Gastroesophageal sphincter (tissue), 4 donors: Measurements from ENCODE around the gene FARS2. TPM values are rescaled to one million over a fixed set of nuclear protein-coding genes. Genes with fewer than 3 reads are reported as not detected.

Experiments
- ATAC-seq: fragments of 150-250 bp; one replicate; pipeline ENCODE4 v1.9.1; 2016; ENCODE audit warnings: mild to moderate bottlenecking, moderate library complexity
- H3K27ac ChIP-seq, 4 donors: fragments of 200-600 bp; sonication (generic) in 3 of 4; 1 replicate in 3 of 4; 2 replicates in 1 of 4; pipeline ENCODE4 v1.5.1; 2016 to 2019
- H3K27me3 ChIP-seq: fragments of 200-600 bp; sonication (generic); one replicate; pipeline ENCODE4 v1.5.1; 2019
- H3K36me3 ChIP-seq, 2 donors: fragments of 200-600 bp; sonication (generic); one replicate each; pipeline ENCODE4 v1.5.1; 2019; ENCODE audit warnings: control low read depth in 1 of 2
- H3K4me1 ChIP-seq, 3 donors: fragments of 200-600 bp; sonication (generic); 1 replicate in 2 of 3; 2 replicates in 1 of 3; pipeline ENCODE4 v1.5.1; 2016 to 2019; ENCODE audit warnings: control low read depth in 2 of 3
- H3K4me3 ChIP-seq, 2 donors: fragments of 200-600 bp; sonication (generic); one replicate each; pipeline ENCODE4 v1.5.1; 2019; ENCODE audit warnings: mild to moderate bottlenecking in 1 of 2, moderate library complexity in 1 of 2
- H3K9me3 ChIP-seq, 3 donors: fragments of 200-600 bp; sonication (generic); one replicate each; pipeline ENCODE4 v1.5.1; 2017 to 2019; ENCODE audit warnings: control low read depth in 2 of 3
- EP300 ChIP-seq: sonication (generic); formaldehyde crosslinking; IDR thresholded peaks from one replicate; pipeline ENCODE4 v1.6.1; 2017; ENCODE audit warnings: antibody characterized with exemption, mild to moderate bottlenecking
- POLR2A ChIP-seq, 2 donors: fragments of 450-650 bp; IDR thresholded peaks; one replicate each; pipeline ENCODE4 v1.6.1; 2017; ENCODE audit warnings: antibody characterized with exemption in 2 of 2, mild to moderate bottlenecking in 2 of 2, moderate library complexity in 1 of 2
- POLR2AphosphoS5 ChIP-seq: sonication (generic); formaldehyde crosslinking; IDR thresholded peaks from one replicate; pipeline ENCODE4 v1.6.1; 2017; ENCODE audit warnings: antibody characterized with exemption
- WGBS, 2 donors: methylation state at CpG; one replicate each; pipeline ENCODE4 v1.1.5; 2018; ENCODE audit warnings: low coverage in 1 of 2; 5-methylcytosine and 5-hydroxymethylcytosine counted together
- total RNA-seq, 4 donors: library from RNA; depleted of rRNA; stranded (reverse); fragments of >200 nt; gene quantifications; one replicate each; pipeline ENCODE4 v1.1.0, GENCODE V29; 2016
- TF ChIP-seq, protein P1 (sequence below), 4 experiments: fragments of 200-600 bp in 2 of 4; fragments of 450-650 bp in 2 of 4; sonication (generic) in 1 of 4; IDR thresholded peaks; one replicate each; pipeline ENCODE4 v1.5.1; 2017 to 2019; ENCODE audit warnings: antibody characterized with exemption in 4 of 4, mild to moderate bottlenecking in 2 of 4, moderate library complexity in 2 of 4

FARS2 gene
- total RNA-seq, 4 donors from 2014 or later: 9.8 to 16.3 (median 14.4) TPM

DNA sequence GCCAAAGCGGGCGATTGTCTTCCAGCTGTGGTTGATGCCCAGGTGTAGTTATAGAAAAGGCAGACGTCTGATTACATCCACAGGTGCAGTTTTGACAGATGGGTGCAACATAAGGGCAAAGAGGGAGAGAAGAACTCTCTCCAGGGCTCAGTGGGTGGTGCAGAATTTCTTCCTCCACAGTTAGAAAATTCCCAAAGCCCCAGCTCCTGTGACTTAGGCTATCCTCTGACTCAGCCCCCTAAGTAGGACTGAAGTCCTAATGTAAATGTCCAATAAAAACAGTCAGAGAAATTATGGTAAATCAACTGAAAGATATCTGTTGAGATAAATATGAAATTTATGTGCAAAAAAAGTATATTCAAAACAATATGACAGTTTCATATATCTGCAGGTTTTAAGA, 32.0 kb upstream of the FARS2 start:
- H3K36me3 ChIP-seq: no peaks in the 10 kb centered on the region
- no peak overlapping the region for H3K27ac ChIP-seq
- peaks cover 0 to 6% (median 0%) of the 10 kb centered on the region in 3 donors for H3K4me1 ChIP-seq
- TF ChIP-seq POLR2AphosphoS5 (no peak), EP300 (no peak), POLR2A (IDR thresholded peaks at IDR 0.05) (no peak)
- TF ChIP-seq, protein P1, sequence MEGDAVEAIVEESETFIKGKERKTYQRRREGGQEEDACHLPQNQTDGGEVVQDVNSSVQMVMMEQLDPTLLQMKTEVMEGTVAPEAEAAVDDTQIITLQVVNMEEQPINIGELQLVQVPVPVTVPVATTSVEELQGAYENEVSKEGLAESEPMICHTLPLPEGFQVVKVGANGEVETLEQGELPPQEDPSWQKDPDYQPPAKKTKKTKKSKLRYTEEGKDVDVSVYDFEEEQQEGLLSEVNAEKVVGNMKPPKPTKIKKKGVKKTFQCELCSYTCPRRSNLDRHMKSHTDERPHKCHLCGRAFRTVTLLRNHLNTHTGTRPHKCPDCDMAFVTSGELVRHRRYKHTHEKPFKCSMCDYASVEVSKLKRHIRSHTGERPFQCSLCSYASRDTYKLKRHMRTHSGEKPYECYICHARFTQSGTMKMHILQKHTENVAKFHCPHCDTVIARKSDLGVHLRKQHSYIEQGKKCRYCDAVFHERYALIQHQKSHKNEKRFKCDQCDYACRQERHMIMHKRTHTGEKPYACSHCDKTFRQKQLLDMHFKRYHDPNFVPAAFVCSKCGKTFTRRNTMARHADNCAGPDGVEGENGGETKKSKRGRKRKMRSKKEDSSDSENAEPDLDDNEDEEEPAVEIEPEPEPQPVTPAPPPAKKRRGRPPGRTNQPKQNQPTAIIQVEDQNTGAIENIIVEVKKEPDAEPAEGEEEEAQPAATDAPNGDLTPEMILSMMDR (IDR thresholded peaks at IDR 0.05): no peak
- no peaks in the 10 kb centered on the region for H3K27me3 ChIP-seq
- 90 to 96% methylated on average over 2 to 3 of the region's 3 CpGs for WGBS, 2 donors
- no peaks in the 10 kb centered on the region for H3K9me3 ChIP-seq
- no peak overlapping the region for H3K4me3 ChIP-seq
- no peak for ATAC-seq

- Histone ChIP-seq H3K36me3 (peaks cover 0 to 5% of the 10 kb centered on the region in 2 donors), H3K4me3 (no peak overlapping the region), H3K9me3 (no peaks in the 10 kb centered on the region), H3K27me3 (no peaks in the 10 kb centered on the region), H3K4me1 (peaks cover 0 to 6% (median 0%) of the 10 kb centered on the region in 3 donors), H3K27ac (no peak overlapping the region)
- TF ChIP-seq, protein P1 (IDR thresholded peaks at IDR 0.05): no peak
- TF ChIP-seq POLR2A (IDR thresholded peaks at IDR 0.05): no peak
- no peak for TF ChIP-seq POLR2AphosphoS5
- TF ChIP-seq EP300: no peak
- ATAC-seq: no peak
- 41% methylated on average over 4 of the region's 4 CpGs for WGBS, 2 donors
Observed at GRCh38 chr6:5230081-5230480, 31.2 kb upstream of the FARS2 start.

GRCh38 chr6:5231289-5231688, 30.0 kb upstream of the FARS2 start:
- TF ChIP-seq EP300 (no peak), POLR2AphosphoS5 (no peak)
- TF ChIP-seq, protein P1 (IDR thresholded peaks at IDR 0.05): no peak
- no peaks in the 10 kb centered on the region for H3K27me3 ChIP-seq
- ATAC-seq: no peak
- H3K4me1 ChIP-seq: peaks cover 0 to 6% (median 0%) of the 10 kb centered on the region in 3 donors
- H3K9me3 ChIP-seq: no peaks in the 10 kb centered on the region
- H3K36me3 ChIP-seq: peaks cover 0 to 12% of the 10 kb centered on the region in 2 donors
- no peak overlapping the region for H3K27ac ChIP-seq
- WGBS, 2 donors: 90 to 93% methylated on average over 2 of the region's 2 CpGs
- H3K4me3 ChIP-seq: no peak overlapping the region

DNA sequence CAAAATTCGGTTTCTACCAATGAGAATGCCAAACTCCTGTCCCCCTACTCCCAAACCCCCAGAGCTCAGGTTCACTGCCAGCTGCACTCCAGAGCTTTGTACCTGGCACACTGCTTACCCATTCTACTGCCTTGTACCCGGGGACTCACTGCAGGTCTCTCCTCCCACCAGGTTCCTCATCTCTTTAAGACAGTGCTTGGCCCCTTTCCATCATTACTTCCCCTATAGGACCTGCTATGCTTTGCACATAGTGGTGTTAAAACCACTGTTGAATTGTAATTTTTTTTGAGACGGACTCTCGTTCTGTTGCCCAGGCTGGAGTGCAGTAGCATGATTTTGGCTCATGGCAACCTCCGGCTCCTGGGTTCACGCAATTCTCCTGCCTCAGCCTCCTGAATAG, 26.4 kb upstream of the FARS2 start:
- H3K4me3 ChIP-seq: no peak overlapping the region
- WGBS, 2 donors: 82 to 93% methylated on average over 4 to 6 of the region's 6 CpGs
- H3K27me3 ChIP-seq: no peaks in the 10 kb centered on the region
- ATAC-seq: no peak
- TF ChIP-seq EP300 (no peak), POLR2A (IDR thresholded peaks at IDR 0.05) (no peak), POLR2AphosphoS5 (no peak)
- TF ChIP-seq, protein P1 (IDR thresholded peaks at IDR 0.05): no peak
- H3K27ac ChIP-seq: no peak overlapping the region
- peaks cover 0 to 6% (median 0%) of the 10 kb centered on the region in 3 donors for H3K4me1 ChIP-seq
- no peaks in the 10 kb centered on the region for H3K9me3 ChIP-seq
- H3K36me3 ChIP-seq: peaks cover 0 to 23% of the 10 kb centered on the region in 2 donors

GRCh38 chr6:5235830-5236229, 25.5 kb upstream of the FARS2 start:
- WGBS, 2 donors: 88 to 93% methylated on average over 2 of the region's 2 CpGs
- ATAC-seq: no peak
- Histone ChIP-seq H3K4me1 (peaks cover 0 to 6% (median 0%) of the 10 kb centered on the region in 3 donors), H3K27me3 (no peaks in the 10 kb centered on the region), H3K27ac (no peak overlapping the region), H3K9me3 (no peaks in the 10 kb centered on the region), H3K36me3 (peaks cover 0 to 30% of the 10 kb centered on the region in 2 donors), H3K4me3 (no peak overlapping the region)
- no peak for TF ChIP-seq EP300
- TF ChIP-seq POLR2AphosphoS5: no peak
- no peak for TF ChIP-seq POLR2A (IDR thresholded peaks at IDR 0.05)
- TF ChIP-seq, protein P1 (IDR thresholded peaks at IDR 0.05): no peak
